Body of pancreas (tissue), 4 donors: ENCODE measurements around the gene MAZ.

Source experiments
- POLR2A ChIP-seq, 3 donors: fragments of 450-650 bp; IDR thresholded peaks; one replicate each; pipeline ENCODE4 v1.6.1; 2016; ENCODE audit warnings: antibody characterized with exemption in 3 of 3, mild to moderate bottlenecking in 2 of 3
- TF ChIP-seq, protein P1 (sequence below), 7 experiments: fragments of 450-650 bp in 4 of 7; fragments of 200-600 bp in 3 of 7; sonication (generic) in 3 of 7; IDR thresholded peaks; one replicate each; pipeline ENCODE4 v1.5.1; 2016 to 2019; ENCODE audit warnings: antibody characterized with exemption in 7 of 7

GRCh38 chr16:29813644-29814562 is 7.6 kb downstream of the MAZ start:
- TF ChIP-seq, protein P1, sequence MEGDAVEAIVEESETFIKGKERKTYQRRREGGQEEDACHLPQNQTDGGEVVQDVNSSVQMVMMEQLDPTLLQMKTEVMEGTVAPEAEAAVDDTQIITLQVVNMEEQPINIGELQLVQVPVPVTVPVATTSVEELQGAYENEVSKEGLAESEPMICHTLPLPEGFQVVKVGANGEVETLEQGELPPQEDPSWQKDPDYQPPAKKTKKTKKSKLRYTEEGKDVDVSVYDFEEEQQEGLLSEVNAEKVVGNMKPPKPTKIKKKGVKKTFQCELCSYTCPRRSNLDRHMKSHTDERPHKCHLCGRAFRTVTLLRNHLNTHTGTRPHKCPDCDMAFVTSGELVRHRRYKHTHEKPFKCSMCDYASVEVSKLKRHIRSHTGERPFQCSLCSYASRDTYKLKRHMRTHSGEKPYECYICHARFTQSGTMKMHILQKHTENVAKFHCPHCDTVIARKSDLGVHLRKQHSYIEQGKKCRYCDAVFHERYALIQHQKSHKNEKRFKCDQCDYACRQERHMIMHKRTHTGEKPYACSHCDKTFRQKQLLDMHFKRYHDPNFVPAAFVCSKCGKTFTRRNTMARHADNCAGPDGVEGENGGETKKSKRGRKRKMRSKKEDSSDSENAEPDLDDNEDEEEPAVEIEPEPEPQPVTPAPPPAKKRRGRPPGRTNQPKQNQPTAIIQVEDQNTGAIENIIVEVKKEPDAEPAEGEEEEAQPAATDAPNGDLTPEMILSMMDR (IDR thresholded peaks at IDR 0.05) = no peak
- no peak for TF ChIP-seq POLR2A (IDR thresholded peaks at IDR 0.05)
